HUES48 (cell line): ENCODE data around the gene PRKCQ.
"Not testable (repeated sequence)": the region's sequence is repeated elsewhere in the genome, so short reads cannot be mapped to it uniquely, and the experiment has no call there.

Experiments used
- H3K27ac ChIP-seq: one replicate; pipeline ENCODE4 v1.7.0; 2013; ENCODE audit warnings: low read depth, low read length, inconsistent platforms
- H3K27me3 ChIP-seq: 2 replicates; pipeline ENCODE4 v1.6.1; 2013; ENCODE audit warnings: mild to moderate bottlenecking, low read length; ENCODE audit not compliant: control insufficient read depth, insufficient read depth
- H3K36me3 ChIP-seq: 2 replicates; pipeline ENCODE4 v1.6.1; 2013; ENCODE audit warnings: low read length; ENCODE audit not compliant: control insufficient read depth, insufficient read depth
- H3K4me1 ChIP-seq: 2 replicates; pipeline ENCODE4 v1.6.1; 2013; ENCODE audit warnings: mild to moderate bottlenecking, low read length; ENCODE audit not compliant: control insufficient read depth, insufficient read depth
- H3K4me3 ChIP-seq: 2 replicates; pipeline ENCODE4 v1.5.1; 2013; ENCODE audit warnings: mild to moderate bottlenecking, low read depth, low read length
- H3K9ac ChIP-seq: 2 replicates; pipeline ENCODE4 v1.6.1; 2013; ENCODE audit warnings: mild to moderate bottlenecking, low read depth, low read length, moderate library complexity
- H3K9me3 ChIP-seq: 2 replicates; pipeline ENCODE4 v1.6.1; 2013; ENCODE audit warnings: low read length; ENCODE audit not compliant: control insufficient read depth, insufficient read depth

PRKCQ gene

GRCh38 chr10:6458814-6459213, 121.3 kb downstream of the PRKCQ start:
- Histone ChIP-seq H3K4me1 (no peaks in the 10 kb centered on the region), H3K36me3 (peaks cover 13% of the 10 kb centered on the region), H3K4me3 (no peak overlapping the region), H3K27ac (no peak overlapping the region), H3K27me3 (no peaks in the 10 kb centered on the region), H3K9ac (no peak overlapping the region), H3K9me3 (no peaks in the 10 kb centered on the region)

GRCh38 chr10:6457376-6457775, 122.7 kb downstream of the PRKCQ start:
- Histone ChIP-seq H3K36me3 (peaks cover 13% of the 10 kb centered on the region), H3K4me1 (no peaks in the 10 kb centered on the region), H3K9ac (no peak overlapping the region), H3K4me3 (no peak overlapping the region), H3K9me3 (no peaks in the 10 kb centered on the region), H3K27ac (no peak overlapping the region), H3K27me3 (no peaks in the 10 kb centered on the region)

DNA sequence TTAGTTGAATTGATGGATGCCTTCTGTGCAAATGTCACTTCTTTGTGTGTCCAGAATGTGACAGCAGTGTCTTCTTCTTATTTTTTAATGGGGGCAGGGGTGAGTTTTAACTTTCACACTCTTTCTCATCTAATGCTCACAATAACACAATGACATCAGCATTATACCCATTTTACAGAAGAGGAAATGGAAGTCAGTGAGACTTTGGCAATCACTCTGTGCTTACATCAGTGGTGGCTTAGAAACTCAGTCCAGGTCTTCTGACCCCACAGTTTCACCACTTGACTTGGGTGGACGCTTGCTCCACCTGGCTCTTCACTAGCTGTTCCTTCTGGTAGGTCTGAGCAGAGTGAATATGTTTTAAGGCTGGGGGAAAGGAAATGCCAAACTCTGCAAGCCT, 124.0 kb downstream of the PRKCQ start:
- Histone ChIP-seq H3K27ac (no peak overlapping the region), H3K4me1 (no peaks in the 10 kb centered on the region), H3K4me3 (no peak overlapping the region)

GRCh38 chr10:6455592-6455991, 124.5 kb downstream of the PRKCQ start:
- no peaks in the 10 kb centered on the region for H3K27me3 ChIP-seq
- H3K9ac ChIP-seq = no peak overlapping the region
- no peaks in the 10 kb centered on the region for H3K4me1 ChIP-seq
- H3K27ac ChIP-seq = no peak overlapping the region
- no peak overlapping the region for H3K4me3 ChIP-seq
- H3K36me3 ChIP-seq = peaks cover 13% of the 10 kb centered on the region
- H3K9me3 ChIP-seq = no peaks in the 10 kb centered on the region

More for the DNA sequence above, 124.0 kb downstream of the PRKCQ start:
- peaks cover 13% of the 10 kb centered on the region for H3K36me3 ChIP-seq
- no peak overlapping the region for H3K9ac ChIP-seq
- no peaks in the 10 kb centered on the region for H3K27me3 ChIP-seq
- no peaks in the 10 kb centered on the region for H3K9me3 ChIP-seq

DNA sequence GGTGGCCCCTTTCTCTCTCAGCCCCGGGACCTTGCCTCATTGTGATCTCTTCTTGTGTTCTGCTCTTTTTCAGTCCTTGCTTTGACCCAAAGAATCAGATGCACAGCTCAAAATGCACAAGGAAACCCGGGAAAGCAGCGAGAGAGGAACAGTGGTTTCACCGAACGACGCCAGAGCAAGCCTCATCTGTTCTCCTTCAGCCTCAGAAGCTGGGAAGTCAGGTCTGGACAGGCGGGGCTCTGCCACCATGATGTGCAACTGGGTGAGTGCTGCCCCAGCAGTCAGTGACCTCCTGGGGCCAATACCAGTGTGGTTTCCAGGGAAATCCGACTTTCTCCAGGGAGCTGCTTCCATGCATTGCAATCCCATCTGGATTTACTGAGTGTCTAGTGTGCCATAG, 133.4 kb downstream of the PRKCQ start:
- H3K27ac ChIP-seq = no peak overlapping the region
- H3K4me1 ChIP-seq = peaks cover 3% of the 10 kb centered on the region
- no peaks in the 10 kb centered on the region for H3K9me3 ChIP-seq
- no peaks in the 10 kb centered on the region for H3K36me3 ChIP-seq
- H3K27me3 ChIP-seq = no peaks in the 10 kb centered on the region
- H3K9ac ChIP-seq = no peak overlapping the region
- no peak overlapping the region for H3K4me3 ChIP-seq

DNA sequence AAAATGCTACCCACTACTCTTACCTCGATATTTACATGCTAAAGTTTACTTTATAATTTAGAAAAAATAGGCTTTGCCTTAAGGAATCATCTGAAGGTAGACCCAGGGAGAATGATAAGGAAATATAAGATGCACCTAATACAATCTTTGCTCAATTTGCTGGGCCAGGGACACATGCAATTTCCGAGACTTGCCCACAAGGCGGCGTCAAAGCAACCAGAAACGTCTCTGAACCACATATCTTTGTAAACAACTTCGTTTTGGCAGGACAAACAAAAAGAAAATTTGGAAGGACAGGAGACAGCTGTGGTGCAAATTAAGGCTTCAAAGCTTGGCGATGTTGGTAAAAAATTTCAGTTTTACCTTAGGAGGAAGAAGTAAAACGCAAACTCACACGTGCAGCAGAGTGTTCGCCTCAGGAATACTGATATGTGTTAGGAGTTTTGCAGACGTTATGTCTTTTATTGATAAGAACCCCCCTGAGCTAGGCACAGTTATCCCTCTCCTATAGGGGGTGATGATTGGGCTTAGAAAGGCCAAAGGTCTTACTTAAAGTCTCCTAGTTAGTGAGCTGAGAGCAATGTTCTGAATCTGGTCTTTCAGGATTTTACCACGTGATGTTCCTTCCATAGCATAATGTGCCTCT, 134.3 kb downstream of the PRKCQ start:
- Histone ChIP-seq H3K27me3 (no peaks in the 10 kb centered on the region), H3K9ac (no peak overlapping the region), H3K9me3 (no peaks in the 10 kb centered on the region), H3K36me3 (no peaks in the 10 kb centered on the region), H3K27ac (no peak overlapping the region), H3K4me1 (peaks cover 3% of the 10 kb centered on the region), H3K4me3 (no peak overlapping the region)

DNA sequence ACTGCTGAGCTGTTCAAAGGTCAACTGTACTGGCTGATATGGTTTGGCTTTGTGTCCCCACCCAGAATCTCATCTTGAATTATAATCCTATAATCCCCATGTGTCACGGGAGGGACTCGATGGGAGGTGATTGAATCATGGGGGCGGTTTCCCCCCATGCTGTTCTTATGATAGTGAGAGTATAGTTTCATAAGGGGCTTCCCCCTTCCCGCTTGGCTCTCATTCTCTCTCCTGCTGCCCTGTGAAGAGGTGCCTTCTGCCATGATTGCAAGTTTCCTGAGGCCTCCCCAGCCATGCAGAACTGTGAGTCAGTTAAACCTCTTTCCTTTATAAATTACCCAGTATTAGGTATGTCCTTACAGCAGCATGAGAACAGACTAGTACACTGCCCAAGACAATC, 140.2 kb downstream of the PRKCQ start:
- not testable (repeated sequence) for H3K27me3 ChIP-seq, H3K27ac ChIP-seq, H3K4me1 ChIP-seq, H3K9me3 ChIP-seq, H3K36me3 ChIP-seq, H3K9ac ChIP-seq, H3K4me3 ChIP-seq

GRCh38 chr10:6431861-6432260, 148.2 kb downstream of the PRKCQ start:
- H3K9ac ChIP-seq = no peak overlapping the region
- no peak overlapping the region for H3K4me3 ChIP-seq

GRCh38 chr10:6431186-6431585, 148.9 kb downstream of the PRKCQ start:
- Histone ChIP-seq H3K36me3 (no peaks in the 10 kb centered on the region), H3K4me1 (no peaks in the 10 kb centered on the region), H3K9me3 (no peaks in the 10 kb centered on the region), H3K4me3 (no peak overlapping the region), H3K9ac (no peak overlapping the region), H3K27me3 (no peaks in the 10 kb centered on the region), H3K27ac (no peak overlapping the region)

More at GRCh38 chr10:6431861-6432260, 148.2 kb downstream of the PRKCQ start:
- H3K36me3 ChIP-seq = no peaks in the 10 kb centered on the region
- no peaks in the 10 kb centered on the region for H3K4me1 ChIP-seq
- no peaks in the 10 kb centered on the region for H3K9me3 ChIP-seq
- no peak overlapping the region for H3K27ac ChIP-seq
- H3K27me3 ChIP-seq = no peaks in the 10 kb centered on the region

- no peaks in the 10 kb centered on the region for H3K9me3 ChIP-seq
- H3K36me3 ChIP-seq = no peaks in the 10 kb centered on the region
Observed at GRCh38 chr10:6430423-6430980, 149.6 kb downstream of the PRKCQ start.

GRCh38 chr10:6427357-6427959, 152.6 kb downstream of the PRKCQ start:
- no peak overlapping the region for H3K9ac ChIP-seq
- H3K4me3 ChIP-seq = no peak overlapping the region
- no peaks in the 10 kb centered on the region for H3K9me3 ChIP-seq
- H3K36me3 ChIP-seq = no peaks in the 10 kb centered on the region
- H3K27me3 ChIP-seq = no peaks in the 10 kb centered on the region
- no peak overlapping the region for H3K27ac ChIP-seq
- H3K4me1 ChIP-seq = no peaks in the 10 kb centered on the region

More at GRCh38 chr10:6430423-6430980, 149.6 kb downstream of the PRKCQ start:
- Histone ChIP-seq H3K4me1 (no peaks in the 10 kb centered on the region), H3K27me3 (no peaks in the 10 kb centered on the region), H3K4me3 (no peak overlapping the region), H3K27ac (no peak overlapping the region), H3K9ac (no peak overlapping the region)
